HL-60 (cell line): ENCODE measurements around the gene GPATCH1.

Source experiments
- DNase-seq, 2 experiments: peaks; one replicate each; pipeline ENCODE4 v3.0.0-alpha.2; 2010 to 2020; ENCODE audit warnings: low read depth in 1 of 2, low spot score in 1 of 2
- H3K27ac ChIP-seq: fragments of 250-450 bp; sonication (Bioruptor Pico); replicated peaks from 2 replicates; pipeline ENCODE4 v1.5.1; 2020; ENCODE audit warnings: mild to moderate bottlenecking, moderate library complexity
- H3K27me3 ChIP-seq: fragments of 250-450 bp; sonication (Bioruptor Pico); 2 replicates; pipeline ENCODE4 v1.5.1; 2021; ENCODE audit warnings: mild to moderate bottlenecking, moderate library complexity; ENCODE audit not compliant: insufficient read depth, poor library complexity, severe bottlenecking
- H3K4me3 ChIP-seq: replicated peaks from 2 replicates; pipeline ENCODE4 v1.5.1; 2011; ENCODE audit warnings: mild to moderate bottlenecking, control low read depth, low read length; ENCODE audit not compliant: insufficient read depth
- GABPA ChIP-seq: IDR thresholded peaks from 2 replicates; pipeline ENCODE4 v1.6.1; 2012; ENCODE audit warnings: low read depth
- POLR2AphosphoS5 ChIP-seq: IDR thresholded peaks from 2 replicates; pipeline ENCODE4 v1.6.1; 2012; ENCODE audit warnings: low read depth
- SPI1 ChIP-seq: IDR thresholded peaks from 2 replicates; pipeline ENCODE4 v1.6.1; 2012; ENCODE audit warnings: low read depth, mild to moderate bottlenecking, borderline replicate concordance
- TF ChIP-seq, protein P1 (sequence below): IDR thresholded peaks from 2 replicates; pipeline ENCODE4 v1.6.1; 2012; ENCODE audit warnings: low read depth; ENCODE audit not compliant: insufficient replicate concordance
- TF ChIP-seq, protein P2 (sequence below): IDR thresholded peaks from one replicate; pipeline ENCODE4 v1.5.1; 2011; ENCODE audit warnings: low read length, control low read depth, inconsistent platforms; ENCODE audit not compliant: insufficient read depth

The GPATCH1 gene

DNA sequence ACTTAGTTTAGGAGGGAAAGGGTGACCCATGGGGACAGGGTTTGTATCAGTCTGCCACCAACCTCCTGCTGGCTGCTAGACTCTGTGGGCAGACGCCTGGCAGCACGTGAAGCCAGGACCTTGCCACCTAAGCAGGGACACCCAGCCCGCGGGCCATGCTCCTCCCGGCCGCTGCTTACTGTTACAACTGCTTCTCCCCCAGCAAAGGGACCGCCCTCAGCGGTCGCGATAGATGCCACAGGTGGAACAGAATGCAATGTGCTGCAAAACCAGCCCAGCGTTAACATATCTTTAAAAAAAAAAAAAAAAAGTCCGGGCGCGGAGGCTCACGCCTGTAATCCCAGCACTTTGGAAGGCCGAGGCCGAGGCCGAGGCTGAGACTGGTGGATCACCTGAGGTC, 14.4 kb upstream of the GPATCH1 start:
- DNase-seq, result no peak
- H3K27me3 ChIP-seq, result peaks cover 14% of the 10 kb centered on the region
- TF ChIP-seq GABPA (no peak), SPI1 (no peak), POLR2AphosphoS5 (no peak)
- TF ChIP-seq, protein P1, sequence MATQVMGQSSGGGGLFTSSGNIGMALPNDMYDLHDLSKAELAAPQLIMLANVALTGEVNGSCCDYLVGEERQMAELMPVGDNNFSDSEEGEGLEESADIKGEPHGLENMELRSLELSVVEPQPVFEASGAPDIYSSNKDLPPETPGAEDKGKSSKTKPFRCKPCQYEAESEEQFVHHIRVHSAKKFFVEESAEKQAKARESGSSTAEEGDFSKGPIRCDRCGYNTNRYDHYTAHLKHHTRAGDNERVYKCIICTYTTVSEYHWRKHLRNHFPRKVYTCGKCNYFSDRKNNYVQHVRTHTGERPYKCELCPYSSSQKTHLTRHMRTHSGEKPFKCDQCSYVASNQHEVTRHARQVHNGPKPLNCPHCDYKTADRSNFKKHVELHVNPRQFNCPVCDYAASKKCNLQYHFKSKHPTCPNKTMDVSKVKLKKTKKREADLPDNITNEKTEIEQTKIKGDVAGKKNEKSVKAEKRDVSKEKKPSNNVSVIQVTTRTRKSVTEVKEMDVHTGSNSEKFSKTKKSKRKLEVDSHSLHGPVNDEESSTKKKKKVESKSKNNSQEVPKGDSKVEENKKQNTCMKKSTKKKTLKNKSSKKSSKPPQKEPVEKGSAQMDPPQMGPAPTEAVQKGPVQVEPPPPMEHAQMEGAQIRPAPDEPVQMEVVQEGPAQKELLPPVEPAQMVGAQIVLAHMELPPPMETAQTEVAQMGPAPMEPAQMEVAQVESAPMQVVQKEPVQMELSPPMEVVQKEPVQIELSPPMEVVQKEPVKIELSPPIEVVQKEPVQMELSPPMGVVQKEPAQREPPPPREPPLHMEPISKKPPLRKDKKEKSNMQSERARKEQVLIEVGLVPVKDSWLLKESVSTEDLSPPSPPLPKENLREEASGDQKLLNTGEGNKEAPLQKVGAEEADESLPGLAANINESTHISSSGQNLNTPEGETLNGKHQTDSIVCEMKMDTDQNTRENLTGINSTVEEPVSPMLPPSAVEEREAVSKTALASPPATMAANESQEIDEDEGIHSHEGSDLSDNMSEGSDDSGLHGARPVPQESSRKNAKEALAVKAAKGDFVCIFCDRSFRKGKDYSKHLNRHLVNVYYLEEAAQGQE, result no peak
- TF ChIP-seq, protein P2, sequence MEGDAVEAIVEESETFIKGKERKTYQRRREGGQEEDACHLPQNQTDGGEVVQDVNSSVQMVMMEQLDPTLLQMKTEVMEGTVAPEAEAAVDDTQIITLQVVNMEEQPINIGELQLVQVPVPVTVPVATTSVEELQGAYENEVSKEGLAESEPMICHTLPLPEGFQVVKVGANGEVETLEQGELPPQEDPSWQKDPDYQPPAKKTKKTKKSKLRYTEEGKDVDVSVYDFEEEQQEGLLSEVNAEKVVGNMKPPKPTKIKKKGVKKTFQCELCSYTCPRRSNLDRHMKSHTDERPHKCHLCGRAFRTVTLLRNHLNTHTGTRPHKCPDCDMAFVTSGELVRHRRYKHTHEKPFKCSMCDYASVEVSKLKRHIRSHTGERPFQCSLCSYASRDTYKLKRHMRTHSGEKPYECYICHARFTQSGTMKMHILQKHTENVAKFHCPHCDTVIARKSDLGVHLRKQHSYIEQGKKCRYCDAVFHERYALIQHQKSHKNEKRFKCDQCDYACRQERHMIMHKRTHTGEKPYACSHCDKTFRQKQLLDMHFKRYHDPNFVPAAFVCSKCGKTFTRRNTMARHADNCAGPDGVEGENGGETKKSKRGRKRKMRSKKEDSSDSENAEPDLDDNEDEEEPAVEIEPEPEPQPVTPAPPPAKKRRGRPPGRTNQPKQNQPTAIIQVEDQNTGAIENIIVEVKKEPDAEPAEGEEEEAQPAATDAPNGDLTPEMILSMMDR, result no peak

DNA sequence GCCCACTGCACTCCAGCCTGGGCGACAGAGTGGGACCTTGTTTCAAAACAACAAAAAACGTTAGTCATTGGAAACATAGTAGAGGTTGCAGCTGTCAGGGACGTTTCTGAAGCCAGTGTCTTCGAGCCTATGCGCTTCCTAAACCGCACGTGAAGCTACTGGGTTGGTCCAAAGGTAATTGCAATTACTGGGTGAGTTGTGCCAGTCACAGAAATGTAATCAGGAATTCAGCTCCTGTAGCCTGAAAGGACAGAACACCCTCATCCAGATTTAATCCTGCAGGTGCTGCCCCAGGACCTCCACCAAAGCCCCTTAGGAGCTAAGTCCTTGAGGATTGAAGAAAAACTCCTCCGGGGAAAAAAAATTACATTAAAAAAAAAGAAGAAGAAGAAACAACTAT, 13.9 kb upstream of the GPATCH1 start:
- DNase-seq, result no peak
- Histone ChIP-seq H3K4me3 (no peak overlapping the region), H3K27me3 (peaks cover 14% of the 10 kb centered on the region), H3K27ac (no peak overlapping the region)
- TF ChIP-seq GABPA (no peak), SPI1 (no peak), POLR2AphosphoS5 (no peak)
- TF ChIP-seq, protein P2, result no peak
- TF ChIP-seq, protein P1, result no peak

More for the DNA sequence above, 14.4 kb upstream of the GPATCH1 start:
- Histone ChIP-seq H3K4me3 (no peak overlapping the region), H3K27ac (no peak overlapping the region)

DNA sequence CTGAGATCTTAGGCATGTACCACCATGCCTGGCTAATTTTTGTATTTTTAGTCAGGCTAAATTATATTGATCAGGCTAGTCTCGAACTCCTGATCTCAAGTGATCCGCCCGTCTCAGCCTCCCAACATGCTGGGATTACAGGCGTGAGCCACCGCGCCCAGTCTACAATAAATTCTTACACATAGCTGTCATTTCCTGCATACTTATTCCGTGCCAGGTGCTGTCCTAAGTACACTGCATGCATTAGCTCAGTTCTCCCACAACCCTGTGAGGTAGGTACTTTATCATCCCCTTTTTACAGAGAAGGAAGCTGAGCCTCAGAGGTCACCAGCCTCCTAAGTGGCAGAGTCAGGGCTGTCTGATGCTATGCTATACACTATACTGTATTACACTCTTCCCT, 9.1 kb upstream of the GPATCH1 start:
- no peak for DNase-seq
- Histone ChIP-seq H3K4me3 (no peak overlapping the region), H3K27me3 (no peaks in the 10 kb centered on the region), H3K27ac (no peak overlapping the region)
- TF ChIP-seq, protein P2, result no peak
- TF ChIP-seq, protein P1, result no peak
- TF ChIP-seq POLR2AphosphoS5, result no peak
- no peak for TF ChIP-seq GABPA
- TF ChIP-seq SPI1, result no peak
